Adipose tissue (tissue), 3 donors: ENCODE data around the gene ZBED1. TPM values are rescaled to one million over a fixed set of nuclear protein-coding genes. Genes with fewer than 3 reads are reported as not detected.
A peak's percentile ranks its signal among the peaks of the same experiment; 100 is the strongest.

Experiments used
- H3K27ac ChIP-seq: one replicate; pipeline ENCODE4 v1.5.1; 2013; ENCODE audit warnings: low read depth, low read length
- WGBS, 3 donors: extraction: QIAGEN DNeasy Blood & Tissue Kit; methylation state at CpG; one replicate each; pipeline ENCODE4 v1.1.7; 2013; 5-methylcytosine and 5-hydroxymethylcytosine counted together
- polyA plus RNA-seq, 3 donors: library from polyadenylated mRNA; stranded (reverse); fragments of 200-250 nt; gene quantifications; one replicate each; pipeline ENCODE4 v1.2.3, GENCODE V29; 2013
- donor health status: healthy with polysubstance abuse.
- donor health status: Bipolar disorder and iron deficiency.
- donor health status: healthy.

Gene ZBED1
- polyA plus RNA-seq, 3 donors = 16.5 to 27.9 (median 20.5) TPM

DNA sequence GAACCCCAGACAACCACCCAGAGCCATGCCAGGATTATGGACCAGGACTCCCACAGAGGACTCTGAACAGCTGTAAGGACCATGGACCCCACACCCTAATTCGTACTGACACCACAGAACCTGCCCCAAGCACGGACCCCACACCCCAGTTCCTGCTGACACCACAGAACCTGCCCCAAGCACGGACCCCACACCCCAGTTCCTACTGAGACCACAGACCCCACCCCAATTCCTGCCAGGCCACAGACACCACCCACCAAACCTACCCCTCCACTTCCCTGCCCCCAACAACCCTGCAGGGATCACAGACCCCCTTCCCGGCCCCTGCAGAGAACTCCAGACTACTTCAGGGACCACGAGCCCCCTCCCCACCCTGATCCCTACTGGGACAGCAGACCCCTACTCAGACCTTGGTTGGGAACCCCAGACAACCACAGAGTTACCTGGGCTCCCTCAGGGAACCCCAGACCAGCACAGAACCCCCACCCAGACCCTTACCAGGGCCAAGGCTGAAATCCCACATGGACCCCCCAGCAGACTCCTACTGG, 1.4 kb upstream of the ZBED1 start:
- 76 to 94% (median 84%) methylated on average over 5 of the region's 5 CpGs for WGBS, 3 donors
- H3K27ac ChIP-seq = no peak overlapping the region

GRCh38 chrX:2501559-2502102, 855 bp upstream of the ZBED1 start:
- H3K27ac ChIP-seq = no peak overlapping the region
- WGBS, 3 donors = 90 to 96% (median 95%) methylated on average over 5 of the region's 5 CpGs

DNA sequence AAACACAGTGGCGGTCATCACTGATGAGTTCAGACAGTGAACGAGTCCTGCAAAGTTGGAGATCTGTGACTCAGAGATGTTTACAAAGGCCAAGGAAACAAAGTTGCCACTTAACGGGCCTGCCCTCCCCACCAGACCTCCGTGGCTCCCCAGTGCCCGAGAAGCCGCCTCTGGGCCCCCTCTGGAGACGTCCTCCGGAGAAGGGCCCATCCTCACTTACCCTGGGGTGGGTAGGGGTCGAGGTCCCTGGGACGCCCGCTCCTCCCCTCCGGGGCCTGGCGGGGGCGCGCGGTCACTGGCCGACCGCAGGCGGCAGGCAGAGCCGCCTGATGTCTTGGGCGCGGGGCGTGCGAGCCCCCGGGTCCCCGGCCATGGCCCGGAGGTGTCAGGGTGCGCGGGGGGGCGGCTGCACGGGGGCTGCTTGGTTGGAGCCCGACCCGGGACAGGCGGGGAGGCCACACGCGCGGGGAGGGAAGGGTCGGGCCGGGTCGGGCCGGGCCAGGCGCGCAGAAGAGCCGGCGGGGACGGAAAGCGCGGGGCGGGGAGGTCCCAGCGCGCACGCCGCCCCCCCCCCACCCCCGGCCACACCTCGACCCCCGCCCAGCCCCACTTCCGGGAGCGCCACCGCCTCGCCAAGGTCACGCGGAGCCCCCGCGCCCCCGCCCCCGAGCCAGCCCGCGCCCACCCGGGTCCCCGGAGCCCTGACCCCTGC, 529 bp downstream of the ZBED1 start:
- WGBS, 3 donors = 1% methylated on average over 54 to 63 of the region's 70 CpGs
- peak overlapping the region; percentile 8 for H3K27ac ChIP-seq

DNA sequence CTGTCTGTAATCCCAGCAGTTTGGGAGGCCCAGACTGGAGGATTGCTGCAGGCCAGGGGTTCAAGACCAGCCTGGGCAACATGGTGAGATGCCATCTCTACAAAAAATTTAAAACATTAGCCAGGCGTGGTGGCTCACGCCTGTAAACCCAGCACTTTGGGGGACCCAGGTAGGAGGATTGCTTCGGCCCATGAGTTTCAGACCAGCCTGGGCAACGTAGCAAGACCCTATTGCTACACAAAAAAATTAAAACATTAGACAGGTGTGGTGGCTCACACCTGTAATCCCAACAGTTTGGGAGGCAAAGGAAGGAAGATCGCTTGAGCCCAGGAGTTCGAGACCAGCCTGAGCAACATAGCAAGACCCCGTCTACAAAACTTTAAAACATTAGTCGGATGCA, 1.3 kb downstream of the ZBED1 start:
- H3K27ac ChIP-seq = no peak overlapping the region
- 51 to 88% (median 87%) methylated on average over 8 of the region's 8 CpGs for WGBS, 3 donors

DNA sequence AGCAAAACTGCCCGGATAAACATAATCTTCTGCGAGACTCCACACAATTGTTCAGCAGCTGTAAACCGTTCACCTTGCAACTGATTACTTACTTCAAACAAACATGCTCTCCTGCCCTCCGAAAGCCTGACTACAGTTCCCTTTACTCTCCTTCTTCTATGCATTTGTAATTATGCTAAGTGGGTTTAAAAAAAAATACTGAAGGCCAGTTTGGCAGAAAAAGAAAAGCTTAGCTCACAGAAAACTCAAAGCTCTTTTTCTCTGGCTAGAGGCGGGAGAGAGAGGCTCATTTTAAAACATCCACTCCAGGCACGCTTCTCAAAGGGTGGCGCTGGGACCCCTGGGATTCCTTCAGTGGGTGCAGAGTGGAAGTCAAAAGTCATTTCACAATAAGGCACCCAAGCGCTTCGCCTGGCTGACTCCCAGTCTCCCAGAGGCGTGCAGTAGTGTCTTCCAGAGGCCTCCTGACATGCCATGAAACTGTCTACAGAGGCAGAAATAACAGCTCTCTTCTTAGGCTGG, 1.9 kb downstream of the ZBED1 start:
- WGBS, 3 donors = 11 to 34% (median 23%) methylated on average over 10 of the region's 10 CpGs
- H3K27ac ChIP-seq = peak overlapping the region; percentile 73

- 14 to 57% (median 48%) methylated on average over 11 of the region's 11 CpGs for WGBS, 3 donors
- H3K27ac ChIP-seq = no peak overlapping the region
Observed at GRCh38 chrX:2497961-2498780, 2.6 kb downstream of the ZBED1 start.

DNA sequence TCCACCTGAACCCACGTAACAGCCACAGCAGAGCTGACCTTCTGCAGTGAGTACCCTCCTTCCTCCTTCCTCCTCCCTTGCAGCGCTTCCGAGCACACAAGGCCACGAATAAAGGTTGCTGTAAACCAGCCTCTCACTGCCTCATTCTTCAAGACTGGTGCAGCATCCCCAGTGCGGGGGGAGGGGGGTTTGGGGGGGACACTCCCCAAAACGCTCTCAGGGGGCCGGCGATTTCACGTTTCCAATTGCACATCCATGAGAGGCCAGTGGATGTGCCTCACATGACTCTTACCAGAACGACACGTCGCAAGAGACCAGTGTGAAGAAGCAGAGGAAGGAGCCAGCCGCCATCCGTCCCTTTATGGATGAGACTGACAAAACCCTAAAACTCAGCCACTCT, 5.2 kb downstream of the ZBED1 start:
- WGBS, 3 donors = 68 to 81% (median 78%) methylated on average over 14 of the region's 14 CpGs
- H3K27ac ChIP-seq = no peak overlapping the region

DNA sequence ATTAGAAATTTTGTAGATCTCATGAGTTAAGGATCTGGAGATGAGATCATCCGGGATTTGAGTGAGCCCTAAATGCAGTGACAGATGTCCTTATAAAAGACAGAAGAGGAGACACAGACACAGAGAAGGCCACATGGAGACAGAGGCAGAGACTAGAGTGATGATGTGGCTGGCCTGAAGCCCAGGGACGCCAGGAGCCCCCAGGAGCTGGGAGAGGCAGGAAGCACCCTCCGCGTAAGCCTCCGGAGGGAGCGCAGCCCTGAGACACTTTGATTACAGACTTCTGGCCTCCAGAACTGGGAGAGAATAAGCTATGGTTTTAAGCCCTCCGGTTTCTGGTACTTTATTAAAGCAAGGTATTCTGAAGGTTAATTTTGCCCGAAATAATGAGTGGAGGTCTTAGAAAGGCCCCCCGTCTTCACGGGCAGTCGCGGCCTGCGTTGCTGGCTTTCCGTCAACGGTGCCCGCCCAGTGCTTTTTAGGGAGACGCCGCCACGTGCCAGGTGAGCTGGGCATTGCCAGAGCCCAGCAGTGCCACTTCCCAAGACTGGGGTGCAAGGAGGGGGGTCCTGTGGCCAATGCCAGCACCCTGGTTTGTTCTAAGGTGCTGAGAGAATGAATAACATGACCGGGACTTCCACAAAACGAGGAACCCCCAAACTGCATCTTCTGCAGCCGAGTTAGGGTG, 8.1 kb downstream of the ZBED1 start:
- WGBS, 3 donors = 53 to 94% (median 88%) methylated on average over 22 of the region's 22 CpGs
- no peak overlapping the region for H3K27ac ChIP-seq

DNA sequence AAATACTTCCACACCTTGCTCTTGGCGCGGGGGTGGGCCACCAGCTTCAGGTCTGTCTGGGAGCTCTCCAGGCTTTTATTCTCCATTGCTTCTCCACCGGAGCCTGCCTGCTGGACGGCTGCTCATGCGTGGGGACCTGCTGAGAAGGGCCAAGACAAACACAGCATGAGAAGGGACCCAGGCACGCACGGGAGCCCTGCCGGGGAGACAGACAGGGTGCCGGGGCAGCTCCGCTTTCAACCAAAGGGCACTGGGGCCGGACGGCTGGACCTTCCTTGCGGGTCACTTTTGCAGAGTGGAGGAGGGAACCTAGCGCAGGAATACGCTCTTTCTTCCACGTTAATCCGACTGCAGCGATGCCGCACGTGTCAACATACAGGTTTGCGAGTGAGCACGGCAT, 10.1 kb downstream of the ZBED1 start:
- WGBS, 3 donors = 69 to 96% (median 95%) methylated on average over 22 of the region's 22 CpGs
- no peak overlapping the region for H3K27ac ChIP-seq

- WGBS, 3 donors = 95 to 97% (median 97%) methylated on average over 64 to 65 of the region's 65 CpGs
- H3K27ac ChIP-seq = no peak overlapping the region
Observed at GRCh38 chrX:2489446-2490445, 11.0 kb downstream of the ZBED1 start.

DNA sequence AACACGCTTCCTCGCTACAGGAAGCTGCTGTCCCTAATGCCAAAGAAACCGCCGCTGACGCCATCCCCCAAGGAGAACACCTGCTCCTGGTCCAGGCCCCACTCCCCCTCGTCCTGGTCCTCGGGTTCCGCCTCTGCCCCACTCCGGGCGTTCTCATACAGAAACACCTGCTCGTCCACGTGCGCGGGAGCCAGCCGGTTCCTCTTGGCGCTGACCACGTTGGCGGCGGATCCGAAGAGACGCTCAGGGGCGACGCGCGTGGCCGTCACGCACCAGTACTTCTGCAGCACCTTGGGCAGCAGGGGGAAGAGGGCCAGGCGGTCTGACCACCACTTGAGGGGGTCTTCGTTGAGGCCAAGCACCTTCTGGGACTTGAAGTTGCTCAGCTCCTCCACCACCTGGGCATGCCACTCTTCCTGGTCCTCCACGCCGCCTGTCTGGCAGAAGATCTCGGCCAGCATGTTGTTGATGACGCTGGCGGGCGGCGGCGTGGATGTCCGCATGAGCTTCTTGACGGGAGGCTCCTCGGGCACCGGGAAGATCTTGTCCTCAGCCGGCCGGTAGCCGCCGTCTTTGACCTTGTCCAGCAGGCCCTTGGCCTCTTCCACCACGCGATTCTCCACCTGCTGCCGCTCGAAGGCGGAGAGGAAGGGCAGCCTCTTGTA, 12.0 kb downstream of the ZBED1 start:
- 97 to 98% (median 98%) methylated on average over 50 of the region's 50 CpGs for WGBS, 3 donors
- no peak overlapping the region for H3K27ac ChIP-seq

DNA sequence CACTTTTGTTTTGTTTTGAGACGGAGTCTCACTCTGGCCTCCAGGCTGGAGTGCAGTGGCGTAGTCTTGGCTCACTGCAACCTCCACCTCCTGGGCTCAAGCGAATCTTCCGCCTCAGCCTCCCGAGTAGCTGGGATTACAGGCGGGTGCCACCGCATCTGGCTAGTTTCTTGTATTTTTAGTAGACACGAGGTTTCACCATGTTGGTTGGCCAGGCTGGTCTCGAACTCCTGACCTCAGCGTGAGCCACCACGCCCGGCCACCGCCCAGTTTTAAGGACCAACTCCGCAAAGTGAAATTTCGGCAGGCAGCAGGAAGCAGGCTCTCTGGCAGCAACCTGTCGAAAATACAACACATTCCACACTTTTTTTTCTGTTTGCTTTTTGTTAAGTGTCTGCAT, 13.4 kb downstream of the ZBED1 start:
- WGBS, 3 donors = 90 to 97% (median 96%) methylated on average over 16 of the region's 16 CpGs
- no peak overlapping the region for H3K27ac ChIP-seq

GRCh38 chrX:2486476-2487133, 14.2 kb downstream of the ZBED1 start:
- 81 to 92% (median 88%) methylated on average over 29 of the region's 29 CpGs for WGBS, 3 donors
- no peak overlapping the region for H3K27ac ChIP-seq

GRCh38 chrX:2485789-2486345, 14.9 kb downstream of the ZBED1 start:
- no peak overlapping the region for H3K27ac ChIP-seq
- WGBS, 3 donors = 76 to 83% (median 76%) methylated on average over 10 of the region's 10 CpGs

- peak overlapping the region; percentile 26 for H3K27ac ChIP-seq
- 51 to 77% (median 60%) methylated on average over 26 of the region's 26 CpGs for WGBS, 3 donors
Observed at GRCh38 chrX:2484721-2485648, 15.8 kb downstream of the ZBED1 start.
